Keratinocyte (primary cell): ENCODE results near the gene NPPA.

Experiments used
- CTCF ChIP-seq, 3 experiments: IDR thresholded peaks in 1 of 3; conservative IDR thresholded peaks in 1 of 3; optimal IDR thresholded peaks in 1 of 3; 2 replicates in 2 of 3; 3 replicates in 1 of 3; pipeline versions ENCODE3 to v1.5.1; 2011; ENCODE audit warnings: low read length in 3 of 3, mild to moderate bottlenecking in 3 of 3, moderate library complexity in 2 of 3, control low read depth in 1 of 3, inconsistent platforms in 1 of 3; ENCODE audit not compliant: insufficient read depth in 2 of 3; ENCODE audit errors: extremely low read depth in 1 of 3
- EZH2 ChIP-seq: IDR thresholded peaks from one replicate; pipeline ENCODE4 v1.6.1; 2012; ENCODE audit warnings: inconsistent platforms, mild to moderate bottlenecking, low read length, moderate library complexity

- no peak for TF ChIP-seq CTCF (optimal IDR thresholded peaks at IDR 0.05 in 1 of 3, IDR thresholded peaks at IDR 0.05 in 1 of 3, conservative IDR thresholded peaks at IDR 0.05 in 1 of 3; ENCODE audit: extremely low read depth in 1 of 3, insufficient read depth in 2 of 3, low read length in 3 of 3)
- no peak for TF ChIP-seq EZH2
These were observed 2.6 kb upstream of the NPPA start for GRCh38 chr1:11850156-11850555.
